COR-L47 (cell line): ENCODE results near the gene MAPKBP1.
A peak's percentile ranks its signal among the peaks of the same experiment; 100 is the strongest.
"Not testable (repeated sequence)": the region's sequence is repeated elsewhere in the genome, so short reads cannot be mapped to it uniquely, and the experiment has no call there.

Source experiments
- DNase-seq: peaks from one replicate; lab custom pipeline; 2025; lab: John Stamatoyannopoulos, UW

MAPKBP1 gene, protein sequence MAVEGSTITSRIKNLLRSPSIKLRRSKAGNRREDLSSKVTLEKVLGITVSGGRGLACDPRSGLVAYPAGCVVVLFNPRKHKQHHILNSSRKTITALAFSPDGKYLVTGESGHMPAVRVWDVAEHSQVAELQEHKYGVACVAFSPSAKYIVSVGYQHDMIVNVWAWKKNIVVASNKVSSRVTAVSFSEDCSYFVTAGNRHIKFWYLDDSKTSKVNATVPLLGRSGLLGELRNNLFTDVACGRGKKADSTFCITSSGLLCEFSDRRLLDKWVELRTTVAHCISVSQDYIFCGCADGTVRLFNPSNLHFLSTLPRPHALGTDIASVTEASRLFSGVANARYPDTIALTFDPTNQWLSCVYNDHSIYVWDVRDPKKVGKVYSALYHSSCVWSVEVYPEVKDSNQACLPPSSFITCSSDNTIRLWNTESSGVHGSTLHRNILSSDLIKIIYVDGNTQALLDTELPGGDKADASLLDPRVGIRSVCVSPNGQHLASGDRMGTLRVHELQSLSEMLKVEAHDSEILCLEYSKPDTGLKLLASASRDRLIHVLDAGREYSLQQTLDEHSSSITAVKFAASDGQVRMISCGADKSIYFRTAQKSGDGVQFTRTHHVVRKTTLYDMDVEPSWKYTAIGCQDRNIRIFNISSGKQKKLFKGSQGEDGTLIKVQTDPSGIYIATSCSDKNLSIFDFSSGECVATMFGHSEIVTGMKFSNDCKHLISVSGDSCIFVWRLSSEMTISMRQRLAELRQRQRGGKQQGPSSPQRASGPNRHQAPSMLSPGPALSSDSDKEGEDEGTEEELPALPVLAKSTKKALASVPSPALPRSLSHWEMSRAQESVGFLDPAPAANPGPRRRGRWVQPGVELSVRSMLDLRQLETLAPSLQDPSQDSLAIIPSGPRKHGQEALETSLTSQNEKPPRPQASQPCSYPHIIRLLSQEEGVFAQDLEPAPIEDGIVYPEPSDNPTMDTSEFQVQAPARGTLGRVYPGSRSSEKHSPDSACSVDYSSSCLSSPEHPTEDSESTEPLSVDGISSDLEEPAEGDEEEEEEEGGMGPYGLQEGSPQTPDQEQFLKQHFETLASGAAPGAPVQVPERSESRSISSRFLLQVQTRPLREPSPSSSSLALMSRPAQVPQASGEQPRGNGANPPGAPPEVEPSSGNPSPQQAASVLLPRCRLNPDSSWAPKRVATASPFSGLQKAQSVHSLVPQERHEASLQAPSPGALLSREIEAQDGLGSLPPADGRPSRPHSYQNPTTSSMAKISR (N-terminal part only)

DNA sequence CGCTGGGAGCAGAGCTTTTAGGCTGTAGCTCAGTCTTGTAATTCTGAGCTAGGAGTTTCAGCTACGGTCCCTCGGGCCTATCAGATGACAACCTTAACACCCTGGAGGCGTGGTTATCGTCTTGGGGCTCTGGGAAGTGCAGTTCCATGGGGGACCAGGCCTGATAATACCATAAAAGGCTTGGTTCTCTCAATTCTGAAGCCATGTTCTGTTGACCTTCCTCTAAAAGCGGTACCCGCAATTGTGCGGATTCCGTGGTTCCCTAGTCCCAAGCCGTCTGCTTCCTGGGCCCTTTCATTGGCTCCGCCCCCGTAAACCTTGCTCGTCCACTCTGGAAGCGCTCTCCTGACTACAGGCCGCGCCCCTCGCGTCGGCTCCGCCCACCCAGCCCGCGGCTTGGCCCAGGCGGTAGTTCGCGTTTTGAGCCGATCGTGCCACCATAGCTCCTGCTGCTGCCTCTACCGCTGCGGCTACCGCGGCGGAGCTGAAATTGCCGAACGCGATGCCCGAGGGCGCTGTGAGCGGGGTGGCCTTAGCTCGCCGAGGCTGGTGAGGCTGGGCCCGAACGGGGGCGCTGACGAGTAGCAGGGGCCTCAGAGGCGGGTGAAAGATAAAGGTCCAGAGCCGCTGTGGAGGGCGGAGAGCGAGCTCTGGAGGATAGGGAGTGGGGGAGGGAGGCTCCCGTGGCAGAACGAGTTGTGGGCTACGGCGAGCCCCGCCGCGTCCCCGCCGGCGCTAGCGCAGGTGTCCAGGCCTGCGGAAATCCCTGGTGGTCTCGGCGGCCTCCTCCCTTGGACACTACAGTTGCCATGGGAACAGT is at the start of gene MAPKBP1:
Gene MAPKBP1, plus strand, starts transcription at position 423 of the 820 bp plus-strand sequence. CDS start 792 bp downstream, outside the sequence.
- peak; percentile 94 for DNase-seq

DNA sequence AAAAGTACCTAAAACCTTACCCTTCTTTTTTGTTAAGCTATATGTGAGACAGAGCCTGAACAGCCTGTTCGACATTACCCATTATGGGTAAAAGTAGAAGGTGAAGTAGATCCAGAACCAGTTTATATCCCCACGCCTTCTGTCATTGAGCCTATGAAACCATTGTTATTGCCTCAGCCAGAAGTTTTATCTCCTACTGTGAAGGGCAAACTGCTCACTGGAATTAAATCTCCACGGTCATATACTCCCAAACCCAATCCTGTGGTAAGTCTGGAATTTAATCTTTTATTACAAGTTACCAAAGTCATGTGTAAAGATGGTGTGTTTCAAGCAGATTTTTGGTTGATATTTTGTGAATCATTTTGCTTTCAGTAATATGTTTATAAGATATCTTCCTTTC is 47.1 kb upstream of the MAPKBP1 start:
- DNase-seq = no peak

DNA sequence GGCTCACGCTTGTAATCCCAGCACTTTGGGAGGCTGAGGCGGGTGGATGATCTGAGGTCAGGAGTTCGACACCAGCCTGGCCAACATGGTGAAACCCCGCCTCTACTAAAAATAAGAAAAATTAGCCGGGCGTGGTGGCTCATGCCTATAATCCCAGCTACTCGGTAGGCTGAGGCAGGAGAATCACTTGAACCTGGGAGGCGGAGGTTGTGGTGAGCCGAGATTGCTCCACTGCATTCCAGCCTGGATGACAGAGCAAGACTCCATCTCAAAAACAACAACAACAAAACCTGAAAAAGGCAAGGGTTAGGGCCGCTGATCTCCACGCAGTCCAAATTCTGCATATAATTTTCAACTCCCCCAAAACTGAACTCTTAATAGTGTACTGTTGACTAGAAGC is 46.2 kb upstream of the MAPKBP1 start:
- DNase-seq = not testable (repeated sequence)

DNA sequence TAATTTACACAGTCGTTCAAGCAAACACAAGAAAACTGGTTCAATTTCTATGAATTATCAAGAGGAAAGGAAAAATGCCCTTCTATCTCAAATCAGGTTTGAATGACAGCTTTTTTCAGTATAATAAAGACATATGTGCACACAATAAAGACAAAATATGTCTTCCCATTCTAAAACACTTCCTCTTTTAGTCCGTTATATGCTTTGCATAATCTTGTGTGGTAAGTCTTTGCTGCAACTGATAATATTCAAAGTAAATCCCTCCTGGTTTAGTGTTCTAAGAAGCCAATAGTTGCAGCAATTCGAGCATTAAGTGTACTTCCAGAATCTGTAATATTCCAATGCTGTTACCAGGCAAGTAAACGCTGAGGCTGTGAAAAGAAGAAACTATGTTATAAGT is 43.7 kb upstream of the MAPKBP1 start:
- DNase-seq = no peak

DNA sequence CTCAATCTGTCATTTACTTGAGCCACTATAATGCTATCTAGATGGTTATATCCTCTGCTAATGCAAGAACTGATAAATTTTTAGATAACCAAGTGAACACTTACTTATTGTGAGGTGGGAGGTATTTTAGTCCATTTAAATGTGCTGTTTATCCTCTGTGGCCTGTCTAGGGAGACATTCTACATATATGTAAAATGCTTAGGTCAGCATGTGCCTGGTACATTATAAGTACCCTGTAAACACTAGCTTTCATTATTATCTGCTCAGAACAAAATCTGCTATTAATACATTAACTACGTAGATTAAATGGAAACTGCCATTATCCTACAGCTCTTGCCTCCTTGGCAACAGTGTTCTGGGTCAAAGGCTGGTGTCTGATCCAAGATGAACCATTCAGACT is 41.8 kb upstream of the MAPKBP1 start:
- DNase-seq = no peak

DNA sequence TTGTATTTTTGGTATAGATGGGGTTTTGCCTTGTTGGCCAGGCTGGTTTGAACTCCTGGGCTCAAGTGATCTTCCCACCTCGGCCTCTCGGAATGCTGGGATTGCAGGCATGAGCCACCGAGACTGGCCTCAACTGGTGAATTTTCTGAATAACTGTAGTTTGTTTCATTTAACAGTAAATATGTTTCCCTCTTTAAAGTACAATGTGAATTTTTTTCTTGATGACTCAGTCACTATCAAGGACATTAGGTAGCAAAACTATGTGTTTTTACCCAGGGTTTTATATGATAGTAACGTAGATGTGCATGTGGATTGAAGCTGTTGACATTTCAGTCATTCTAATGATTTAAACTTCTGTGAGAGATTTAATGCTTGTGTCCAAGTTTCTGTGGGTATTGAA is 40.2 kb upstream of the MAPKBP1 start:
- no peak for DNase-seq

DNA sequence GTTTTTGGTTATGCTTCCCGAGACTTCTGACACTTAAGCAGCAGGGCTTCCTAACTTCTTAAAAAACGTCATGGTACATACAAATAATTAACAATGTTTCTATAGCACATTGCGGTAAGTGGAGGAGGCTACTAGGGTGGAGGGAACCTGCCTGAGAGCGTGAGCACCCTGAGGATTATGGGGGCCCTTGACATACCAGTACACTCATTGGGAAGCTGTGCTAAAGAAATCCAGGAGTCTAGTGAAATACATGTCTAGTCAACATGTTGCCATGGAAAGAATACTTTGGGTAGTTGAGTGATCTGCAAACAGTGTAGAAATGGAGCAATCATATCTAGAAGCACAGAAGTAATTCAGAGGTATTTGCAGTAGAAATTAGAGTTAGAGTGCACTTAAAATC is 39.2 kb upstream of the MAPKBP1 start:
- no peak for DNase-seq

DNA sequence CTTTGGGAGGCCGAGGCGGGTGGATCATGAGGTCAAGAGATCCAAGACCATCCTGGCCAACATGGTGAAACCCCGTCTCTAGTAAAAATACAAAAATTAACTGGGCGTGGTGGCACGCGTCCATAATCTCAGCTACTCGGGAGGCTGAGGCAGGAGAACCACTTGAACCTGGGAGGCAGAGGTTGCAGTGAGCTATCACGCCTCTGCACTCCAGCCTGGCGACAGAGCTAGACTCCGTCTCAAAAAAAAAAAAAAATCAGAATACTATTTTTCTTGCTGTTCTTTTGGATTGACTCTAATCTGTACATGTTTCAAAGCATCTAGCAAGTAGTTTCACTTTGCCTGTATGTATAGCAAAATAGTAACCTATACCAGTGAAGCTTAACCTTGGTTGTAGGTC is 38.8 kb upstream of the MAPKBP1 start:
- DNase-seq = not testable (repeated sequence)

DNA sequence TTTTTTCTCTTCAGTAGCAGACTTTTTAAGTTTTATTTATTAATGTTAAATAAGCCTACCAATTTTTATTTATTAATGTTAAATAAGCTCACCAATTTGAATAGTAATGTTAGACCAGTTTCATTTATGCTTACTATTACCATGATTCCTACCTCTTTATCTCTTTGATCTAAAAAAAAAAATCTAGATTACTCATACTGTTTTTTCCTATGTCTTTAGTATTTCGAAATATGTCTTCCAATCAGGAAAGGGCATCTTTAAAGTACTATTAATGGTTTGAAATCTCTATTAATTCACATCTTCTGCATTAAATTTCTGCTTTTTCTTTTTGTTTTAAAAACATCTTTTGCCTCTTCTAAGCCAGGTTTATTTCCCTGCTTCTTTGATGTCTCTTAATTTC is 27.5 kb upstream of the MAPKBP1 start:
- no peak for DNase-seq

DNA sequence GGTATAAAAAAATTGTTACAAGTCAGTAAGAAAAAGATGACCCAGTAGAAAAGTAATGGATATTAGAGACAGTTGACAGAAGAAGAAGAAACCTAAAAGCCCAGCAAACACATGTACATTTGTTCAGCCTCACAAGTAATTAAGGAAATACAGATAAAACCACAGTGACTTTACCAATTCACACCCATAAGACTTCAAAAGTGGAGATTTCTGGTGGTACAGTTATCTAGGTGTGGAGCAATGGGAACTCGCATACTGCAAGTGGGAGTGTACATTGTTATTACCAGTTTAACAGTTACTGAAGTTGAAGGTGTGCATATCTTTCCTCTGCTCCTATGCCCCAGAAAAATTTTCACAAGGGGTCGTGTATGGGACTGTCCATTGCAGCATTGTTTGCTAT is 18.1 kb upstream of the MAPKBP1 start:
- DNase-seq = no peak

DNA sequence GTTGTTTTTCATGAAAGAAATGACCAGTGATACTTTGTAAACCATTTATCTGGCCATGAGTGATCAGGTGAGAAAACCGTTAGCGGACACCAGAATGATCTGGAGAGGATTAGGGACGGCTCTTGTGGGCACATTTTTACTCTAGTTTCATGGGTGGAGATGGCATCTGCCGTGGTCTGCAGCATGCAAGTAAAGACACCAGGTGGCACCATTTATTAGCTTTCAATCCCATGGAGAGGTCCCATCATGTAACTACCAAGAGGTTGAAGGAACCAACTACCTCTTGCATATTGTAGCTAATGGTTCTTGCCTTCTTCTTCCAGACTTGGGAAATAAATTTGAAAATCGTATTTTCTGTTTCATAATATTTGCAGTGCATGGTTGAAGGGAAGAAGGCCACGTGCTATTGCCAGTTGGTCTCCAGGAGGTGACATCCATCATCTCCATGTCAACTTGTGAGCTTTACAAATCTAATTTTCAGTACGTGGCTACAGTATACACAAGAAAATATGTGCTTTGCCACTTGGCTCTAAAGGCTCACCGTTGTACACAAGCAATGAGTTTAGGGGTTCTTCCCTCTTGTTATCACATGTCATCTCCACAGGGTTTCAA is 1.5 kb upstream of the MAPKBP1 start:
- DNase-seq = peak; percentile 54

DNA sequence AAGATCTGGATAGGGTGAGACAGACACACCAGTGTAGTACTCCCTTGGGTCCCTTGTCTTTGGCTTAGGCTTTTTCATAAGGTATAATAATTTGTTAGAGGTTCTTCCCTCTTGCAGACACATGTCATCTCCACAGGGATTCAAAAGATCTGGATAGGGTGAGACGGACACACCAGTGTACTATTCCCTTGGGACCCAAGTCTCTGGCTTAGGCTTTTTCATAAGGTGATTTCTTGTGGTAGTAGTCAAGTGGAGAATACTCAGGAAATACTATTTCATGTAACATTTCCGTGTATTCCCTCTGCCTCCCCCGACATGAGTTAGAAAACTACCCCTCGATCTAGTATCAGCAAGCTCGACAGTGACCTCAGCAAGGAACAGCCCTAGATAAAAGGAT is 954 bp upstream of the MAPKBP1 start:
- DNase-seq = no peak

DNA sequence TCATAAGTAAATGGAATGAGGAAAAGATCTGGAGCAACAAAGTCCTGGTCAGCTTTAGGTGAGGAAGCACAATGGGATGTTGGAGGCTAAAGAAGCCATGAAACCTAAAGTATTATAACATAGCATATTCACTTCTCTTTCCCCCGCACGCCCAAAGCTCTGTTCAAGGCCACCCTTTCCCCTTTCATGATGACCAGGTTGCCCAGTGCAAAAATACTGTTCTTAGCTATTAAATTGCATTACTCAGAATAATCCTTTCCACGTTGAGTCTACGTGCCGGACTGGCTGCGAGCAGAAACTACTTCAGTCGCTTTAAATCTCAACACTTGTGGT is 589 bp upstream of the MAPKBP1 start:
- no peak for DNase-seq

DNA sequence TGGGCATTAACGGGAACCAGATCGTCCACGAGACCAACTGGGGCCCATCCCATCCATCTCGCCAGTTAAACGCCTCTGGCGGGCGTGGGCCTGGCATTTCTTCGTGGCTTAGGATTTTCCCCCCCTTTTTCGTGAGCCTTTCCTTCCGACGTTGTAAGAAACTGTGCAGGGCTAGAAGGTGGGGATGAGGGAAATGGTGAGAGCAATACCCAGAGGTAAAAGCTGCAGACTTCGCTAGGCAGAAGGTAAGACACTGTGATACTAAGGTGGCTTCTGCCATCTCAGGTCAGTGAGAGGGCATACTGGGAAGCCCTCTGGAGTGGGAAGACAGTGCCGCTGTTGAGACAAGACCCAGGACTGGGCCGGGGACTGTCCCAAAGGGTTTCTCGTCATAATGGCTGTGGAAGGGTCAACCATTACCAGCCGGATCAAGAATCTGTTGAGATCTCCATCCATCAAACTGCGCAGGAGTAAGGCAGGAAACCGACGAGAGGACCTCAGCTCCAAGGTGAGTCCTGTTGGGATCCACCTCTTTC is 666 bp downstream of the MAPKBP1 start:
- DNase-seq = no peak

DNA sequence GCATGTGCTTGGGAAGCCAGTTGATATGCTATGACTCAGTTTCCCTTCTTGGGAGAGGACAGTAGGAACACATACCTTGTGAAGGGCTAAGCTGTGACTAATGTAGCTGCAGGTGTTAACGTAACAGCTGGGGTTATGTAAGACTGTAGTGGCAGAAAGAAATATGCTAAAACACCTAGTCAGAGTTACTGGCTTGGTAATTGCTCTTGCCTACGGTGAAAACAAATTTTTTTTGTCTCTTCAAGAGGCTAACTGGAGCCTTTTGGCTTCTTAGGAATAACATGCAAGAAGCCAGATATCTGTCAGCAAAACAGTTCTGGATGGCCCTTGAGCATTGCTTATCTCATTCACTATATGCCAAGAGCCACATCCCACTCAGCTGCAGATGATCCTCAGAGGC is 1.4 kb downstream of the MAPKBP1 start:
- DNase-seq = no peak

DNA sequence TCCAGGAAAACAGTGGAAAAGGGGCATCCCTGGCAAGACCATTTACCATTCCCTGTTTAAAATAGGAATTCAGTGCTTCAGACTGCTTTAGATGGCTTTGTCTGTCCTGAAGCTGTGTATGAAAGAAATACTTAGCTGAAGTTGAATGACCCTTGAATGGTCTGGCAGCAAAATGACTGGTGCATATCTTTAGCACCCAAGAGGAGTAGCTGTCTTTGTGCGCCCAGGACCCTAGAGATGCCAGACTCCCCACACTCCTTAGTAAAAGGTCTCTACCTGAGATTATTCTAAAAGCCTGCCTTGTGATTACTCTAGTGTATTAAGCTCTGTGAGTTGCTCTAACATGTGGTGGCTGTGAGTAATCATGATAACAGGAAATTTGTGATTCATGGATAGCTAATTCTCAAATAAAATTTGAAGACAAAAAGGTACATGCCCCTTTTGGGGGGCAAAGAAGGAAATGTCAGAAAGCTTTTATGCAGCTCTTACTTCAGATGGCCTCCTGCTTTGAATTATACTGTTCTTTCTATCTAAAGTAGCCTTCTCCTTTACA is 3.2 kb downstream of the MAPKBP1 start:
- DNase-seq = no peak

DNA sequence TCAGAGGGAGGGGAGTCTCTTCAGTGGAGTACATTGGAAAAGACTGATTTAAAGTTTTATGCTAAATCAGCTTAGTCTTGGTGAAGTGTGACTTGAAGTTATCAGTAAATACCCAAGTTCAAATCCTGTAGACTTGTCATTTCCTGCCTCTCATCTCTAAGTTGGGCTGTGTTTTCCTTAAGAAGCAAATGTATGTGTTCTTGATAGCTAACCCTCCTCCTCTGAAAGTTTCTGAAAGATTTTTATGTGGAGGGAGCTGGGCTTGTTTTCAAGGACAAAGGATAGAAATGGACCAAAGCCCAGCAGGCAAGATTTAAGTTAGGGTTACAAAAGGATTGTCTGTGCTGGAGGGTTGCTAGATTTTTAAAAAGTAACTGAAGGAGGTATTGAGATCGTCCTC is 4.2 kb downstream of the MAPKBP1 start:
- DNase-seq = no peak

DNA sequence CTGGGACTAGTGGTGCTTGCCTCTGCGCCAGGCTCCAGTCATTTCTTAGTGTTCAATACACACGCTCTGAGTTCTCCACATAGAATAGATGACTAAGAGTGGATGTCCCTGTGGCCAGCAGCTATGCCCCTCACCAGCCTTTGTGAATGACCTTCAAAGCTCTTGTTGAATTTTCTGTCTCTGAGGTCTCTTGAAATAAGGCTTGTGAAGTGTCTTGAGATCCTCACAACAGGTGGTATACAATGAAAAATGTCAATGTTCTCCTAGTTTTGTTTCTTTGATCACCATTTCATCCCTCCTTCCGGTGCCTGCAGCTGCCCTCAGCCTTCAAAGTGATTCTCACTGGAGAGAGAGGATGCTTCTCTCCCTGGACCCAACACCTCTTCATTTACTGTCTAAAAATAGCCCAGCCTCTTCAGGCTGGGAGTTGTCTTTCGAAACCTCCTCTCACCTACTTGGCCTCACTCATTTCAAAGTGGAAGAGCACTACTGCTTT is 5.4 kb downstream of the MAPKBP1 start:
- DNase-seq = no peak

DNA sequence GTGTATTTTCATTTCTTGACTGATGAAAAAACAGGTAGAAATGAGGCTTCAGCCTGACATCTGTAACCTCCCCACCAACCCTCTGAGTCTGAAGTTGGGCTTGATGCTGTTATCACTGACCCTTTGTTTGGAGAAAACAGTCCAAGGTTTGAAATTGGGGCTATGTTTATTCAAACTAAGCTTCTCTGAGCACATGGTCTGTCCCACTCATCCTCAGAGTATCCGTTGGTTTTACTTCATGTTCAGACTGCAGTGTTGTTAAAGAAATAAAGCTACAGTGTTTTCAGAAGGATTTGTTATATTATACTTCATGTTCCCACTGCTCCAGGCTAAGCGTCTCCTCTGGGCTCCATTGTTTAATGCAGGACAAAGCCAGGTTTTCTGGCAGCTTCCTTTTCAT is 6.0 kb downstream of the MAPKBP1 start:
- DNase-seq = no peak

DNA sequence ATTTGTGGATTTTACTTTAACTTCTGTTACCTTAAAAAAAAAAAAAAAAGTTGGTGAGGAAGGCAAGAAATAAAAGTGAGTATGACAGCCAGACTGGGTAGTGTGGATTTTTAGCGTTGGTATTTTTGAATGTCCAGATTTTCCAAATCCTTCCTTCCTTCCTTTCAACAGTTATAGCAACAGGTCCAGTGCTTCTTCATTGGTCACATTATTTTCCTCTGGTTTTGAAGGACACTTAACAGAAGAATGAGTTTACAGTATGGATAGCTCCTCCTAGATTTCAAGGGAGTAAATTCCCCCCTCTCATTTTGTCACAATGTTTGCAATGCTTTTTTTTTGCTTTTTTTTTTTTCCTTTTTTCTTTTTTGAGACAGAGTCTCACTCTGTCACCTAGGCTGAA is 6.4 kb downstream of the MAPKBP1 start:
- DNase-seq = no peak
